Smooth muscle cell (in vitro differentiated cells): ENCODE measurements around the gene SDR9C7. TPM values are rescaled to one million over a fixed set of nuclear protein-coding genes. Genes with fewer than 3 reads are reported as not detected.
"Not testable (repeated sequence)": the region's sequence is repeated elsewhere in the genome, so short reads cannot be mapped to it uniquely, and the experiment has no call there.

Experiments used
- DNase-seq: peaks from one replicate; lab custom pipeline; 2025; ENCODE audit not compliant: unreplicated experiment; lab: John Stamatoyannopoulos, UW
- H2AFZ ChIP-seq: fragments of 200-600 bp; sonication (generic); 2 replicates; pipeline ENCODE4 v1.6.0; 2016; ENCODE audit warnings: antibody characterized with exemption, low read depth, mild to moderate bottlenecking
- H3F3A ChIP-seq: fragments of 200-600 bp; sonication (generic); 2 replicates; pipeline ENCODE4 v1.6.0; 2017; ENCODE audit warnings: antibody characterized with exemption, low read depth
- H3K27ac ChIP-seq: fragments of 200-600 bp; sonication (generic); 2 replicates; pipeline ENCODE4 v1.5.1; 2016; ENCODE audit warnings: low read depth, mild to moderate bottlenecking
- H3K27me3 ChIP-seq: fragments of 200-600 bp; sonication (generic); 2 replicates; pipeline ENCODE4 v1.6.1; 2016; ENCODE audit warnings: low read depth, mild to moderate bottlenecking
- H3K36me3 ChIP-seq: fragments of 200-600 bp; sonication (generic); 2 replicates; pipeline ENCODE4 v1.5.1; 2016; ENCODE audit warnings: low read depth
- H3K4me1 ChIP-seq: fragments of 200-600 bp; sonication (generic); 2 replicates; pipeline ENCODE4 v1.5.1; 2016; ENCODE audit warnings: low read depth
- H3K4me2 ChIP-seq: fragments of 200-600 bp; sonication (generic); 2 replicates; pipeline ENCODE4 v1.6.0; 2016; ENCODE audit warnings: mild to moderate bottlenecking
- H3K4me3 ChIP-seq: fragments of 200-600 bp; sonication (generic); 2 replicates; pipeline ENCODE4 v1.5.1; 2016; ENCODE audit warnings: mild to moderate bottlenecking
- H3K79me2 ChIP-seq: fragments of 200-600 bp; sonication (generic); 2 replicates; pipeline ENCODE4 v1.6.0; 2016; ENCODE audit warnings: low read depth, mild to moderate bottlenecking
- H3K9ac ChIP-seq: fragments of 200-600 bp; sonication (generic); 2 replicates; pipeline ENCODE4 v1.6.0; 2016; ENCODE audit warnings: low read depth
- H3K9me3 ChIP-seq: fragments of 200-600 bp; sonication (generic); replicated peaks from 2 replicates; pipeline ENCODE4 v1.5.1; 2016; ENCODE audit warnings: low read depth
- H4K20me1 ChIP-seq: fragments of 200-600 bp; sonication (generic); 2 replicates; pipeline ENCODE4 v1.6.0; 2016; ENCODE audit warnings: low read depth
- WGBS: methylation state at CpG from one replicate; pipeline ENCODE4 v1.1.7; 2016; ENCODE audit warnings: low lambda C conversion rate; 5-methylcytosine and 5-hydroxymethylcytosine counted together
- polyA plus RNA-seq: library from polyadenylated mRNA; unstranded; fragments of >200 nt; fragmentation: Nextera tagmentation; extraction: Ambion mirVana; gene quantifications from 2 replicates; pipeline ENCODE4 v1.2.1, GENCODE V29; 2016
- total RNA-seq: library from RNA; depleted of rRNA; stranded (reverse); fragments of >200 nt; gene quantifications from 2 replicates; pipeline ENCODE4 v1.2.3, GENCODE V29; 2014
- TF ChIP-seq, protein P1 (sequence below): fragments of 200-600 bp; sonication (generic); IDR thresholded peaks from 2 replicates; pipeline ENCODE4 v1.5.1; 2017; ENCODE audit warnings: borderline replicate concordance, mild to moderate bottlenecking, antibody characterized with exemption; ENCODE audit not compliant: insufficient read depth, poor library complexity, severe bottlenecking

SDR9C7 gene
- total RNA-seq = 1.1 and 4.4 TPM in 2 replicates
- polyA plus RNA-seq = 0.83 and 0.97 TPM in 2 replicates

DNA sequence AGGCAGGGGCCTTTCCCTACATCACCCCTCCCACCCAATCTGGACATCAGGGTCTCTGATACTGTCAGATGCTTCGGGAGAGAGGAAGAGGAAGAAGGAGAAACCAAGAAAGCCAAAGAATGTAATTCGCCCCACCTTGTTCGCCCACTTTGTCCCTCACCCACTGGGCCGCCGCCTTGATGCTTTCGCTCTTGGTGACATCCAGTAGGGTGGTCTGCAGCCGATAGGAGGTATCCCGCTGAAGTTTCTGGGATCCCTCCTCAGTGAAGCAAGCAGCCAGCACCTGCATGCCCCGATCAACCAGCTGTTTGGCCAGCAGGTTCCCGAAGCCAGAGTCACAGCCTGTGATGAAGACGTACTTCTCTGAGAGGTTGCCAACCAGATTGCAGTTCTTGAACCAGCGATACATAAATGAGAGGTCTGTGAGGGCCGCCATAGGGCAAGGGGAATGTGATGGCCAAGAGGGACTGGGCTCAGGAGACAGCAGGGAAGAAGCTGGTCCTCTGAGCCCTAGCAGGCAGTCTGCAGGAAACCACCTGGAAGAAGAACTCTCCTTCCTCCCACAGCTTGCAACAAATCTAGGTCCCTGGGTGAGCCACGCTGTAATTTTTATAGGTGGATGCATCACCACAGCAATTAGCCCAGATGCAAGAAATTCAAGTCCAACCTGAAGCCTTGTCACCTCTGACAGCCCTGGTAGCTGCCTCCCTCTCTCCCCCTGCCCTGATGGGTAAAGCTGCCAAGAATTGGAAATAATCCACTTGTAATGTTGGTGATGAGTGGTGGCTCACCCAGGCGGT is at the start of gene SDR9C7:
Gene SDR9C7 (minus strand): TSS at position 583 of the 800 bp plus-strand sequence. CDS start 147 bp downstream, at position 436.
- Histone ChIP-seq H3K4me1 (peaks cover 12% of the 10 kb centered on the region), H4K20me1 (no peaks in the 10 kb centered on the region), H3F3A (no peaks in the 10 kb centered on the region), H3K27me3 (no peaks in the 10 kb centered on the region), H3K27ac (peak within 1 kb of the TSS; percentile 65), H3K4me3 (no peak within 1 kb of the TSS), H2AFZ (no peak within 1 kb of the TSS), H3K9me3 (no peaks in the 10 kb centered on the region), H3K9ac (no peak within 1 kb of the TSS), H3K4me2 (no peak within 1 kb of the TSS), H3K79me2 (no peaks in the 10 kb centered on the region), H3K36me3 (no peaks in the 10 kb centered on the region)
- TF ChIP-seq, protein P1, sequence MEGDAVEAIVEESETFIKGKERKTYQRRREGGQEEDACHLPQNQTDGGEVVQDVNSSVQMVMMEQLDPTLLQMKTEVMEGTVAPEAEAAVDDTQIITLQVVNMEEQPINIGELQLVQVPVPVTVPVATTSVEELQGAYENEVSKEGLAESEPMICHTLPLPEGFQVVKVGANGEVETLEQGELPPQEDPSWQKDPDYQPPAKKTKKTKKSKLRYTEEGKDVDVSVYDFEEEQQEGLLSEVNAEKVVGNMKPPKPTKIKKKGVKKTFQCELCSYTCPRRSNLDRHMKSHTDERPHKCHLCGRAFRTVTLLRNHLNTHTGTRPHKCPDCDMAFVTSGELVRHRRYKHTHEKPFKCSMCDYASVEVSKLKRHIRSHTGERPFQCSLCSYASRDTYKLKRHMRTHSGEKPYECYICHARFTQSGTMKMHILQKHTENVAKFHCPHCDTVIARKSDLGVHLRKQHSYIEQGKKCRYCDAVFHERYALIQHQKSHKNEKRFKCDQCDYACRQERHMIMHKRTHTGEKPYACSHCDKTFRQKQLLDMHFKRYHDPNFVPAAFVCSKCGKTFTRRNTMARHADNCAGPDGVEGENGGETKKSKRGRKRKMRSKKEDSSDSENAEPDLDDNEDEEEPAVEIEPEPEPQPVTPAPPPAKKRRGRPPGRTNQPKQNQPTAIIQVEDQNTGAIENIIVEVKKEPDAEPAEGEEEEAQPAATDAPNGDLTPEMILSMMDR = no peak
- no peak for DNase-seq
- 97% methylated on average over 15 of the region's 15 CpGs for WGBS

- no peaks in the 10 kb centered on the region for H3K27me3 ChIP-seq
- H2AFZ ChIP-seq = no peak overlapping the region
- no peaks in the 10 kb centered on the region for H3K36me3 ChIP-seq
- 97% methylated on average over 4 of the region's 4 CpGs for WGBS
- DNase-seq = no peak
- no peaks in the 10 kb centered on the region for H4K20me1 ChIP-seq
- no peak overlapping the region for H3K4me3 ChIP-seq
- peaks cover 7% of the 10 kb centered on the region for H3F3A ChIP-seq
- no peak overlapping the region for H3K4me2 ChIP-seq
- TF ChIP-seq, protein P1 = no peak
- no peaks in the 10 kb centered on the region for H3K9me3 ChIP-seq
- no peak overlapping the region for H3K9ac ChIP-seq
- H3K27ac ChIP-seq = no peak overlapping the region
- H3K79me2 ChIP-seq = no peaks in the 10 kb centered on the region
- no peaks in the 10 kb centered on the region for H3K4me1 ChIP-seq
Observed at GRCh38 chr12:56983386-56983785, 49.2 kb upstream of the SDR9C7 start.

DNA sequence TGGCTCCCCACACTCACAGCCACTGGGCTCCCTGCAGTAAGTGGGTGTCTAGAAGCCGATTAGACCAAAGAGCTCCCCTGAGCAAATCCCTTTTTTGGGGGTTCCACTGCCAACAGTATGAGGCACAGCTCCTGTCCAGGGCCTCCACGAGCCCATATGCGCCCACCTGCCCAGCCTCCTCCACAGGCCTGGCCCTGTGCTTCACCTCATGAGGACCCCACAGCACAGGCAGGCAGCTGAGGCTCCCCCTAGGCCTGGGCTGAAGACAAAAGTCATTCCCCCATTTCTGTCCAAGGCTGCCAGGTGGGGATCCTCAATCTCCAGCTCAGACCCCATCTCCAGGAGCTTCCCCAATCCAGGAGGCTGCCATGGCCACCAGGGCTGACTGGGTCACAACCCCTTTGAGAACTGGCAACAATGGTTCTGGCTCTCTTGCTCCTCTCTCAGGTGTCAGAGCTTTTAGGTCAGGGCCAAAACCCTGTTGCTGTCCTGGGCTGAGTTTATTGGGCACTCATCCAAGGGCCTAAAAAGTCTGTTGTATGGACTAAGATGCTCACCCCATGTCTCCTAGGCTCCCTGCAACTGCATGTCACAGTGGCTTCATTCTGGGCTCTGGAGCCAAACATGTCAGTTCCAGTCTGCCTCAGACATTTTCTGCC is 48.5 kb upstream of the SDR9C7 start:
- not testable (repeated sequence) for DNase-seq, H3K4me2 ChIP-seq, H3F3A ChIP-seq, H3K36me3 ChIP-seq, H3K9me3 ChIP-seq, H3K9ac ChIP-seq, H3K79me2 ChIP-seq, H3K27me3 ChIP-seq, H3K4me3 ChIP-seq, H3K4me1 ChIP-seq, H2AFZ ChIP-seq, H3K27ac ChIP-seq, H4K20me1 ChIP-seq
- 78% methylated on average over 3 of the region's 3 CpGs for WGBS

DNA sequence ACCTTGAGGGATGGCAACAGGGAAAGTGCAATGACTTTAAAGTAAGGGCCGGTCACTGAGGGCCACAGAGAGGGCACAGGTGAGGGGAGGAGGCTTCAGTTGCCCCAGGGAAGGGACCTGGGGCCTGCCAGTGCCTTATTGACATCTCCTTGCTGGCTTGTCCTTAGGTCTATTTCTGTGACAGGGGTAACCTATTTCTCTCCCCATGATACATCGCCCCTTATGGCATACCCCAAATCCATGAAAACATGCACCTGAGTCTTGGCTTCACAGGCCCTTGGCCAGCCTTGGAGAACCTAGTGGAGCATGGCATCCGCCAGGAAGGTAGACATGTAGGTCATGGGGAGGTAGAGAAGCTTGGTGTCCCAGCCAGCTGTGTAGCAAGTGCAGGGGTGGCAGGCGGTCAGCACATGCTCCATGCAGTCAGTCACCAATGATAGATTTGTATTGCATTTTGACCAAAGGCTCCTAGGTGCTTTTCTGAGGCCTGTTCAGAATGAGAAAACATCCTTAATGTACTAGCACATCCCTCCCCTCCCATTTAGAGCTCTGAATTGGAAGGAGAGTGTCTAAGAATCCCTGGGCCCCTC is 46.8 kb upstream of the SDR9C7 start:
- Histone ChIP-seq H3K9ac (no peak overlapping the region), H4K20me1 (no peaks in the 10 kb centered on the region), H3K4me3 (no peak overlapping the region), H3K27me3 (no peaks in the 10 kb centered on the region), H3K4me2 (no peak overlapping the region), H2AFZ (no peak overlapping the region), H3K9me3 (no peaks in the 10 kb centered on the region), H3K4me1 (no peaks in the 10 kb centered on the region), H3F3A (peaks cover 2% of the 10 kb centered on the region), H3K79me2 (no peaks in the 10 kb centered on the region), H3K27ac (no peak overlapping the region), H3K36me3 (no peaks in the 10 kb centered on the region)
- TF ChIP-seq, protein P1 = no peak
- WGBS = 94% methylated on average over 4 of the region's 4 CpGs
- DNase-seq = no peak
